Neural progenitor cell (in vitro differentiated cells): ENCODE measurements around the gene PPP2CA. TPM values are rescaled to one million over a fixed set of nuclear protein-coding genes. Genes with fewer than 3 reads are reported as not detected.

ENCODE experiments used
- DNase-seq: peaks from one replicate; pipeline ENCODE4 v3.0.0-alpha.2; 2016; ENCODE audit warnings: low spot score
- H2AFZ ChIP-seq: fragments of 200-600 bp; sonication (generic); replicated peaks from 2 replicates; pipeline ENCODE4 v1.6.1; 2016; ENCODE audit warnings: antibody characterized with exemption
- H3F3A ChIP-seq: fragments of 200-600 bp; sonication (generic); 2 replicates; pipeline ENCODE4 v1.6.1; 2016; ENCODE audit warnings: antibody characterized with exemption, low read depth
- H3K27ac ChIP-seq: fragments of 200-600 bp; sonication (generic); 2 replicates; pipeline ENCODE4 v1.5.1; 2016; ENCODE audit warnings: mild to moderate bottlenecking
- H3K27me3 ChIP-seq: fragments of 200-600 bp; sonication (generic); 2 replicates; pipeline ENCODE4 v1.6.1; 2016; ENCODE audit warnings: mild to moderate bottlenecking, moderate library complexity
- H3K36me3 ChIP-seq: fragments of 200-600 bp; sonication (generic); 2 replicates; pipeline ENCODE4 v1.5.1; 2016
- H3K4me1 ChIP-seq: fragments of 200-600 bp; sonication (generic); 2 replicates; pipeline ENCODE4 v1.6.1; 2016; ENCODE audit warnings: mixed run types
- H3K4me2 ChIP-seq: fragments of 200-600 bp; sonication (generic); 2 replicates; pipeline ENCODE4 v1.6.1; 2016
- H3K4me3 ChIP-seq: fragments of 200-600 bp; sonication (generic); 2 replicates; pipeline ENCODE4 v1.5.1; 2016
- H3K79me2 ChIP-seq: fragments of 200-600 bp; sonication (generic); 2 replicates; pipeline ENCODE4 v1.6.1; 2016; ENCODE audit warnings: low read depth
- H3K9ac ChIP-seq: fragments of 200-600 bp; sonication (generic); 2 replicates; pipeline ENCODE4 v1.6.1; 2016
- H3K9me3 ChIP-seq: fragments of 200-600 bp; sonication (generic); 2 replicates; pipeline ENCODE4 v1.5.1; 2016; ENCODE audit warnings: low read depth
- H4K20me1 ChIP-seq: fragments of 200-600 bp; sonication (generic); 2 replicates; pipeline ENCODE4 v1.6.1; 2016; ENCODE audit warnings: low read depth
- H3K27ac Mint-ChIP-seq: 3 replicates; pipeline ENCODE4 v1.8.0; 2021; ENCODE audit warnings: mixed read lengths
- H3K27me3 Mint-ChIP-seq: 2 replicates; pipeline ENCODE4 v1.8.0; 2022; ENCODE audit warnings: low read depth, mild to moderate bottlenecking, inconsistent platforms, moderate library complexity, mixed read lengths; ENCODE audit not compliant: insufficient read depth
- H3K36me3 Mint-ChIP-seq: 3 replicates; pipeline ENCODE4 v1.8.0; 2021; ENCODE audit warnings: mixed read lengths
- H3K4me1 Mint-ChIP-seq: 3 replicates; pipeline ENCODE4 v1.8.0; 2021; ENCODE audit warnings: mixed read lengths
- H3K4me3 Mint-ChIP-seq: 3 replicates; pipeline ENCODE4 v1.8.0; 2021; ENCODE audit warnings: mild to moderate bottlenecking, moderate library complexity, mixed read lengths
- H3K9me3 Mint-ChIP-seq: 3 replicates; pipeline ENCODE4 v1.8.0; 2020; ENCODE audit warnings: mixed read lengths
- EZH2 ChIP-seq: fragments of 200-600 bp; sonication (generic); IDR thresholded peaks from 2 replicates; pipeline ENCODE4 v1.6.1; 2017; ENCODE audit warnings: antibody characterized with exemption, mild to moderate bottlenecking, moderate library complexity
- EZH2phosphoT487 ChIP-seq: fragments of 200-600 bp; sonication (generic); IDR thresholded peaks from 2 replicates; pipeline ENCODE4 v1.6.1; 2017; ENCODE audit warnings: antibody characterized with exemption
- total RNA-seq: library from RNA; depleted of rRNA; stranded (reverse); fragments of >200 nt; gene quantifications from 2 replicates; pipeline ENCODE4 v1.2.3, GENCODE V29; 2015; ENCODE audit warnings: low replicate concordance
- TF ChIP-seq, protein P1 (sequence below): fragments of 200-600 bp; sonication (generic); IDR thresholded peaks from 2 replicates; pipeline ENCODE4 v1.5.1; 2017; ENCODE audit warnings: antibody characterized with exemption, mild to moderate bottlenecking

The PPP2CA gene
- total RNA-seq, 1 donor from 2014 or later = 216 TPM

DNA sequence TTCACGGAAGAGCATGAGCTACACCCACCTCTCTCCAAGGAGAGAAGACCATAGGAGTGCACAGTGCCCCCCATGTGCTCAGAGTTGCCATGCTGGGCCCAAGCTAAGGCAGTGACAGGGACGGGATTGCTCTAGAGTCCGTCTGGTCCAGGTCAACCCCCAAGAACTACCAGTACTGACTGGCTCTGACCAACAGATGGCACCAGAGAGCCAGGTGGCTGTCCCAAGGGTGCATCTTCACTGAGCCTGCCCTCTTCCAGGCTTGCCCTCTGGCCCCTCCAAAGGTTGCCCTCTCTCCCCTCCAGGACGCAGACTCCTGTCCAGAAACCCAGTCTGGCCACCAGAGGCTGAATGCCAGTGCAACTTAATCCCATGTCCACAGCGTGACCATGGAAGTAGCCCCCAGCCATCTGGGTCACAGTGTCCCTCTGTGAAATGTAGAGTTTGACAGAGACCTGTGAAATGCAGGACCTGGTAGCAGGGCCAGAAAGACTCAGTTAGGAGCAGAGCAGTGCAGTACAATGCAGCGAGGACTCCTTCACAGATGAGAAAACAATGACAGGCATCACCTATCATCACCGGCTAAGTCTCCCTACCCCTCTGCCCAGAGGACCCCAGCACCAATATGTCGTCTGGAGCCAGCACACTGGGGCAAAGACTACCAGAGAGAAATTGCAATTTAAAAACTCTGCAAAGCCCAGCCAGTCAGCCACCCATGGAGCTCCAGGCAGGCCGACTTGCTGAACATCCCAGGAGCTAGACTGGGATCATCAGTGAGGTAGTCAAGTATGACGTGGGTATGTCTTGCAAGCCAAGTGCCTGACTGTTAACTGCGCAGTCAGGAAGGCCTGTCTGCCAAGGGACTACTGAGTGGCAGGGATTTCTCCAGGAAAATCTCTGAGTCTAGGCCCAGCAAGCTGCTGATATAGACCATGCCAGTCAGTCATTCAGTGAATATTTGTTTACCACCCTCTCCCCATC lies 41.4 kb downstream of the PPP2CA start:
- TF ChIP-seq, protein P1, sequence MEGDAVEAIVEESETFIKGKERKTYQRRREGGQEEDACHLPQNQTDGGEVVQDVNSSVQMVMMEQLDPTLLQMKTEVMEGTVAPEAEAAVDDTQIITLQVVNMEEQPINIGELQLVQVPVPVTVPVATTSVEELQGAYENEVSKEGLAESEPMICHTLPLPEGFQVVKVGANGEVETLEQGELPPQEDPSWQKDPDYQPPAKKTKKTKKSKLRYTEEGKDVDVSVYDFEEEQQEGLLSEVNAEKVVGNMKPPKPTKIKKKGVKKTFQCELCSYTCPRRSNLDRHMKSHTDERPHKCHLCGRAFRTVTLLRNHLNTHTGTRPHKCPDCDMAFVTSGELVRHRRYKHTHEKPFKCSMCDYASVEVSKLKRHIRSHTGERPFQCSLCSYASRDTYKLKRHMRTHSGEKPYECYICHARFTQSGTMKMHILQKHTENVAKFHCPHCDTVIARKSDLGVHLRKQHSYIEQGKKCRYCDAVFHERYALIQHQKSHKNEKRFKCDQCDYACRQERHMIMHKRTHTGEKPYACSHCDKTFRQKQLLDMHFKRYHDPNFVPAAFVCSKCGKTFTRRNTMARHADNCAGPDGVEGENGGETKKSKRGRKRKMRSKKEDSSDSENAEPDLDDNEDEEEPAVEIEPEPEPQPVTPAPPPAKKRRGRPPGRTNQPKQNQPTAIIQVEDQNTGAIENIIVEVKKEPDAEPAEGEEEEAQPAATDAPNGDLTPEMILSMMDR = peak; percentile 83
- TF ChIP-seq EZH2phosphoT487 = no peak
- no peak overlapping the region for H3K27ac Mint-ChIP-seq
- no peaks in the 10 kb centered on the region for H3K4me1 ChIP-seq

GRCh38 chr5:134183481-134183880 lies 42.4 kb downstream of the PPP2CA start:
- Mint-ChIP-seq H3K27ac (no peak overlapping the region), H3K4me3 (no peak overlapping the region), H3K36me3 (no peaks in the 10 kb centered on the region), H3K4me1 (peaks cover 3% of the 10 kb centered on the region), H3K27me3 (peaks cover 2% of the 10 kb centered on the region), H3K9me3 (no peaks in the 10 kb centered on the region)
- no peak overlapping the region for H3K9ac ChIP-seq
- H3K9me3 ChIP-seq = no peaks in the 10 kb centered on the region
- H2AFZ ChIP-seq = no peak overlapping the region
- TF ChIP-seq, protein P1 = no peak
- no peak for TF ChIP-seq EZH2phosphoT487
- TF ChIP-seq EZH2 = no peak
- H3K79me2 ChIP-seq = no peaks in the 10 kb centered on the region
- H3K4me2 ChIP-seq = no peak overlapping the region
- no peaks in the 10 kb centered on the region for H4K20me1 ChIP-seq
- H3K4me3 ChIP-seq = no peak overlapping the region
- no peaks in the 10 kb centered on the region for H3K36me3 ChIP-seq
- H3K27me3 ChIP-seq = no peaks in the 10 kb centered on the region
- DNase-seq = no peak
- no peaks in the 10 kb centered on the region for H3F3A ChIP-seq
- no peaks in the 10 kb centered on the region for H3K4me1 ChIP-seq
- H3K27ac ChIP-seq = no peak overlapping the region

More for the DNA sequence above, 41.4 kb downstream of the PPP2CA start:
- H3K27me3 Mint-ChIP-seq = peaks cover 2% of the 10 kb centered on the region
- H3K4me1 Mint-ChIP-seq = peaks cover 3% of the 10 kb centered on the region
- Histone ChIP-seq H3K27me3 (no peaks in the 10 kb centered on the region), H3K4me2 (no peak overlapping the region), H3K79me2 (no peaks in the 10 kb centered on the region), H3F3A (no peaks in the 10 kb centered on the region), H3K4me3 (no peak overlapping the region), H3K9me3 (no peaks in the 10 kb centered on the region), H2AFZ (no peak overlapping the region), H3K27ac (no peak overlapping the region), H3K9ac (no peak overlapping the region), H4K20me1 (no peaks in the 10 kb centered on the region), H3K36me3 (no peaks in the 10 kb centered on the region)
- H3K36me3 Mint-ChIP-seq = no peaks in the 10 kb centered on the region
- DNase-seq = peak; percentile 85
- H3K4me3 Mint-ChIP-seq = peak overlapping the region; percentile 46
- no peaks in the 10 kb centered on the region for H3K9me3 Mint-ChIP-seq

- no peaks in the 10 kb centered on the region for H3K27me3 ChIP-seq
- H3K36me3 ChIP-seq = peaks cover 6% of the 10 kb centered on the region
- peaks cover 2% of the 10 kb centered on the region for H3K27me3 Mint-ChIP-seq
- no peak overlapping the region for H3K27ac Mint-ChIP-seq
- peak overlapping the region; percentile 98 for H3K4me3 Mint-ChIP-seq
- no peak overlapping the region for H2AFZ ChIP-seq
- H3K79me2 ChIP-seq = peaks cover 40% of the 10 kb centered on the region
- peaks cover 2% of the 10 kb centered on the region for H3K36me3 Mint-ChIP-seq
- peak overlapping the region; percentile 100 for H3K9ac ChIP-seq
- no peak overlapping the region for H3K27ac ChIP-seq
- H3K4me3 ChIP-seq = peak overlapping the region; percentile 76
- DNase-seq = no peak
- peaks cover 36% of the 10 kb centered on the region for H4K20me1 ChIP-seq
- peaks cover 17% of the 10 kb centered on the region for H3F3A ChIP-seq
- H3K4me1 ChIP-seq = peaks cover 17% of the 10 kb centered on the region
- H3K4me2 ChIP-seq = peak overlapping the region; percentile 94
- TF ChIP-seq EZH2phosphoT487 (no peak), EZH2 (no peak)
- TF ChIP-seq, protein P1 = no peak
- H3K9me3 ChIP-seq = no peaks in the 10 kb centered on the region
- H3K9me3 Mint-ChIP-seq = no peaks in the 10 kb centered on the region
- peaks cover 15% of the 10 kb centered on the region for H3K4me1 Mint-ChIP-seq
Measured at GRCh38 chr5:134178096-134178419, 47.8 kb downstream of the PPP2CA start.
